Prostate gland (tissue), 2 donors: ENCODE results near the gene HELB. TPM values are rescaled to one million over a fixed set of nuclear protein-coding genes. Genes with fewer than 3 reads are reported as not detected.

Experiments
- DNase-seq: peaks from one replicate; pipeline ENCODE4 v3.0.0-alpha.2; 2019; ENCODE audit warnings: low spot score
- H3K27ac ChIP-seq, 2 donors: fragments of 200-600 bp; sonication (generic); 2 replicates each; pipeline ENCODE4 v1.5.1; 2017 to 2019
- H3K27me3 ChIP-seq: fragments of 200-600 bp; sonication (generic); replicated peaks from 2 replicates; pipeline ENCODE4 v1.5.1; 2019; ENCODE audit not compliant: insufficient read depth
- H3K36me3 ChIP-seq, 2 donors: fragments of 200-600 bp; sonication (generic); 1 replicate in 1 of 2; 2 replicates in 1 of 2; pipeline versions ENCODE4 v1.5.1 to v1.8.1; 2017 to 2019
- H3K4me1 ChIP-seq: fragments of 200-600 bp; sonication (generic); replicated peaks from 2 replicates; pipeline ENCODE4 v1.5.1; 2019
- H3K4me3 ChIP-seq, 2 donors: fragments of 200-600 bp; sonication (generic); 2 replicates each; pipeline ENCODE4 v1.5.1; 2017 to 2019
- H3K9me3 ChIP-seq: fragments of 200-600 bp; sonication (generic); 2 replicates; pipeline ENCODE4 v1.5.1; 2017
- POLR2A ChIP-seq: fragments of 450-650 bp; IDR thresholded peaks from one replicate; pipeline ENCODE4 v1.6.1; 2016; ENCODE audit warnings: antibody characterized with exemption, mild to moderate bottlenecking
- POLR2AphosphoS5 ChIP-seq: sonication (generic); formaldehyde crosslinking; IDR thresholded peaks from one replicate; pipeline ENCODE4 v1.6.1; 2017; ENCODE audit warnings: antibody characterized with exemption
- WGBS: methylation state at CpG from one replicate; pipeline ENCODE4 v1.1.5; 2018; 5-methylcytosine and 5-hydroxymethylcytosine counted together
- intact Hi-C: fragments of 100-400 bp; cut with DNase I; formaldehyde crosslinking; loops from one replicate; pipeline ENCODE4 v1.14.2; 2022
- total RNA-seq, 2 donors: library from RNA; depleted of rRNA; stranded (reverse); fragments of >200 nt; gene quantifications; one replicate each; pipeline ENCODE4 v1.1.0, GENCODE V29; 2016
- TF ChIP-seq, protein P1 (sequence below), 4 experiments: fragments of 200-600 bp in 2 of 4; fragments of 450-650 bp in 2 of 4; sonication (generic) in 2 of 4; IDR thresholded peaks; 1 replicate in 3 of 4; 2 replicates in 1 of 4; pipeline ENCODE4 v1.5.1; 2016 to 2019; ENCODE audit warnings: antibody characterized with exemption in 4 of 4, mild to moderate bottlenecking in 2 of 4, moderate library complexity in 2 of 4

The HELB gene
- total RNA-seq, 2 donors from 2014 or later: 2.7 to 4.1 TPM

DNA sequence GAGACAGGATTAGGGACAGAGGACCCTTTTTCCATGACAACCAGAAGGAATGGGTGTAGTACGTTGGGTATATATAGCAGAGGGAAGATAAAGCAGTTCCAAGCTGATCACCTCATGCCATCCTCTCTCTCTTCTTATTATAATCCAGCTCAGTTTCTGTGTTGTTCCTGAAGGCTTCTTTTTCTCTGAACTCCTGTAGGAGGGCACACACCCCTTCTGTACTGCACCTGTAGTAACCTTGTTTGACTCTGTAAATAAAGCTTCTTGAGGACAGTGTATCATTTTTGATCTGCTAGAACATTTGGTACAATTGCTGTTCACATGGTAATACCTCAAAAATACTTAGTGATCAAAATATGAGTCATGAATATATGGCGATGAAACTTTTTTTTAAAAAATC lies 33.5 kb downstream of the HELB start:
- Histone ChIP-seq H3K27me3 (no peaks in the 10 kb centered on the region), H3K27ac (no peak overlapping the region), H3K9me3 (no peaks in the 10 kb centered on the region), H3K4me1 (no peaks in the 10 kb centered on the region), H3K36me3 (no peaks in the 10 kb centered on the region), H3K4me3 (no peak overlapping the region)
- WGBS: 74% methylated on average over 2 of the region's 2 CpGs
- no peak for DNase-seq
- TF ChIP-seq, protein P1, sequence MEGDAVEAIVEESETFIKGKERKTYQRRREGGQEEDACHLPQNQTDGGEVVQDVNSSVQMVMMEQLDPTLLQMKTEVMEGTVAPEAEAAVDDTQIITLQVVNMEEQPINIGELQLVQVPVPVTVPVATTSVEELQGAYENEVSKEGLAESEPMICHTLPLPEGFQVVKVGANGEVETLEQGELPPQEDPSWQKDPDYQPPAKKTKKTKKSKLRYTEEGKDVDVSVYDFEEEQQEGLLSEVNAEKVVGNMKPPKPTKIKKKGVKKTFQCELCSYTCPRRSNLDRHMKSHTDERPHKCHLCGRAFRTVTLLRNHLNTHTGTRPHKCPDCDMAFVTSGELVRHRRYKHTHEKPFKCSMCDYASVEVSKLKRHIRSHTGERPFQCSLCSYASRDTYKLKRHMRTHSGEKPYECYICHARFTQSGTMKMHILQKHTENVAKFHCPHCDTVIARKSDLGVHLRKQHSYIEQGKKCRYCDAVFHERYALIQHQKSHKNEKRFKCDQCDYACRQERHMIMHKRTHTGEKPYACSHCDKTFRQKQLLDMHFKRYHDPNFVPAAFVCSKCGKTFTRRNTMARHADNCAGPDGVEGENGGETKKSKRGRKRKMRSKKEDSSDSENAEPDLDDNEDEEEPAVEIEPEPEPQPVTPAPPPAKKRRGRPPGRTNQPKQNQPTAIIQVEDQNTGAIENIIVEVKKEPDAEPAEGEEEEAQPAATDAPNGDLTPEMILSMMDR (IDR thresholded peaks at IDR 0.05): no peak
- no peak for TF ChIP-seq POLR2AphosphoS5
- TF ChIP-seq POLR2A: no peak
- intact Hi-C loops: no loop called here

DNA sequence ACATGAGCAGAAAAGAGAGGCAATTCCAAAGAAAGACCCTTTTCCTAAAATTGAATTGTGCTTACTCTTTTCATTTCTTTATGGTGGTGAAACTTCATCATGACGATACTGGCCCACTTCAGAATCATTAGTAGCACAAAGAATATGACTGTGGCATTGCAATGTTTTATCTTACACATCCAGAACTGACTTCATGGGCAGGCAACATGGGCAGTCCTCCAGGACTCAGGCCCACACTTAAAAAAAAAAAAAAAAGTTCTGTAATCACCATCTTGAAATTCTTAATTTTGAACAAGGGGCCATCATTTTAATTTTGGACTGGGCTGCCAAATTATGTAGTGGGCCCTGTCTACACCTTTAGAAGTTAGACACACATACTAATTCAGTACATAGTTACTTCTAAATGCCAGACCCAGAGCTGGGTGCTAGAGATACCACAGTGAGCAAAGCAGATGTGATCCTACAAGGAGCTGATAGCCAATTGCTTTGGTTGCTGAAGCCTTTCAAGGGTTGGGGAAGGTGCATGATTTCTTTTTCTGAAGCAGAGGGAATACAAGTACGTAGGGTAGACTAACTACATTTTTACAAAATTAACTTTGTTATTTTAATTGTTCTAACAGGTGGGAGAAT lies 35.2 kb downstream of the HELB start:
- TF ChIP-seq, protein P1 (IDR thresholded peaks at IDR 0.05): no peak
- TF ChIP-seq POLR2A: no peak
- TF ChIP-seq POLR2AphosphoS5: no peak
- no peak overlapping the region for H3K27ac ChIP-seq
- no peak overlapping the region for H3K4me3 ChIP-seq
- no peaks in the 10 kb centered on the region for H3K27me3 ChIP-seq
- H3K4me1 ChIP-seq: no peaks in the 10 kb centered on the region
- DNase-seq: no peak
- H3K36me3 ChIP-seq: no peaks in the 10 kb centered on the region
- intact Hi-C loops: no loop called here
- H3K9me3 ChIP-seq: no peaks in the 10 kb centered on the region
- 95% methylated on average over 2 of the region's 2 CpGs for WGBS

DNA sequence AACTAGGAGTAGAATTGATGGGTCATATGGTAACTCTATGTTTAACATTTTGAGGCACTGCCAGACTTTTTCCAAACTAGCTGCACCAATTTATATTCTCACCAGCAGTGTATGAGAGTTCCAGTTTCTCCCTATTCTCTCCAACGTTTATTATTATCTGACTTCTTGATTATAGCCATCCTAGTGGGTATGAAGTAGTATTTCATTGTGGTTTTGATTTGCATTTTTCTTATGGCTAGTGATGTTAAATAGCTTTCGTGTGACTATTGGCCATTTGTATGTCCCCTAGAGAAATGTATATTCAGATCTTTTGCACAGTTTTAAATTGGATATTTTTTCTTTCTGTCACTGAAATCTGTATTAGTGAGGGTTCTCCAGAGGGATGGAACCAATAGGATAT lies 37.8 kb downstream of the HELB start:
- Histone ChIP-seq H3K36me3 (no peaks in the 10 kb centered on the region), H3K4me1 (no peaks in the 10 kb centered on the region), H3K4me3 (no peak overlapping the region), H3K27ac (no peak overlapping the region), H3K27me3 (no peaks in the 10 kb centered on the region), H3K9me3 (no peaks in the 10 kb centered on the region)
- intact Hi-C loops: no loop called here
- TF ChIP-seq, protein P1 (IDR thresholded peaks at IDR 0.05): no peak
- TF ChIP-seq POLR2AphosphoS5: no peak
- no peak for TF ChIP-seq POLR2A
- 99% methylated on average over 2 of the region's 2 CpGs for WGBS
- no peak for DNase-seq

DNA sequence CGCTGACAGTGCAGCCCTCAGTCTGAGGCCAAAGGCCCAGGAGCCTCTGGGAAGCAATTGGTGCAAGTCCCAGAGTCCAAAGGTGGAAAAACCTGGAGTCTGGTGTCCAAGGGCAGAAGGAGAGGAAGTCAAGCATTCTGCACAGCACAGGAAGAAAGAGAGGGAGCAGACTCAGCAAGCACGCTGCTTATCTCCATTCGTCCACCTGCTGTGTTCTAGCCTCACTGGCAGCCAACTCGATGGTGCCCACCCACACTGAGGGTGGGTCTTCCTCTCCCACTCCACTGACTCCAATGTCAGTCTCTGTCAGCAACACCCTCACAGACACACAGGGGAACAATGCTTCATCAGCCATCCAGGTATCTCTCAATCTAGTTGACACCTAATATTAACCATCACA lies 38.8 kb downstream of the HELB start:
- TF ChIP-seq POLR2AphosphoS5 (no peak), POLR2A (no peak)
- TF ChIP-seq, protein P1 (IDR thresholded peaks at IDR 0.05): no peak
- WGBS: 100% methylated on average over 4 of the region's 4 CpGs
- intact Hi-C loops: no loop called here
- no peaks in the 10 kb centered on the region for H3K4me1 ChIP-seq
- DNase-seq: no peak
- H3K36me3 ChIP-seq: no peaks in the 10 kb centered on the region
- no peak overlapping the region for H3K27ac ChIP-seq
- H3K27me3 ChIP-seq: no peaks in the 10 kb centered on the region
- H3K4me3 ChIP-seq: no peak overlapping the region
- H3K9me3 ChIP-seq: no peaks in the 10 kb centered on the region

DNA sequence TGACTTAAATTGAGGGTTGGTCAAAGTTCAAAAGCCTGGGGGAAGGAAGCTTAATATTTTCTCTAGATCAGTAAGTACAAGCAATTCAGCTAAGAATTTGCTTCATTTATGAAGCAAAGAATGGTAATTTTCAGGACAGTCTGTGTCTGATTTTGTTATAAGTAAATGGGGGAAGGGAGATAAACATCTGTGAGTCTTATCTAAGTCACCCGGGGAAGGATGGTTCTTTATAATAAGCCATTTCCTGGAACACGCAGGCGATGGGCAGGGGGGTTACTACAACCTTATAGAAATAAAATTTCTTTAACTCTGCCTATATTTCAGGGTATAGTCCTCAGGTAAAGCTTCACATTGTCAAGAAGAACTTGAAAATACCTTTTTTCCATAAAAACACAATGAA lies 42.9 kb downstream of the HELB start:
- no peaks in the 10 kb centered on the region for H3K27me3 ChIP-seq
- no peak overlapping the region for H3K27ac ChIP-seq
- intact Hi-C loops: no loop called here
- H3K36me3 ChIP-seq: no peaks in the 10 kb centered on the region
- H3K4me3 ChIP-seq: no peak overlapping the region
- 74% methylated on average over 3 of the region's 3 CpGs for WGBS
- H3K9me3 ChIP-seq: no peaks in the 10 kb centered on the region
- no peak for DNase-seq
- TF ChIP-seq, protein P1 (IDR thresholded peaks at IDR 0.05): no peak
- TF ChIP-seq POLR2A: no peak
- TF ChIP-seq POLR2AphosphoS5: no peak
- H3K4me1 ChIP-seq: no peaks in the 10 kb centered on the region
